Osteoblast (primary cell): ENCODE results near the gene TRIP6. TPM values are rescaled to one million over a fixed set of nuclear protein-coding genes. Genes with fewer than 3 reads are reported as not detected.

Source experiments
- DNase-seq: peaks from one replicate; pipeline ENCODE4 v3.0.0; 2011; ENCODE audit warnings: low spot score, mixed read lengths; ENCODE audit not compliant: insufficient read length; ENCODE audit errors: missing footprints
- H2AFZ ChIP-seq: 2 replicates; pipeline ENCODE4 v1.6.0; 2011; ENCODE audit warnings: mild to moderate bottlenecking, low read length
- H3K27ac ChIP-seq: 2 replicates; pipeline ENCODE4 v1.5.1; 2011; ENCODE audit warnings: mild to moderate bottlenecking, low read depth, low read length, moderate library complexity
- H3K27me3 ChIP-seq: 2 replicates; pipeline ENCODE4 v1.6.0; 2012; ENCODE audit warnings: mild to moderate bottlenecking, control low read depth, inconsistent platforms, low read length, moderate library complexity; ENCODE audit not compliant: insufficient read depth
- H3K36me3 ChIP-seq: 2 replicates; pipeline ENCODE4 v1.5.1; 2011; ENCODE audit warnings: mild to moderate bottlenecking, low read length, control low read depth, moderate library complexity; ENCODE audit not compliant: insufficient read depth
- H3K4me1 ChIP-seq: 2 replicates; pipeline ENCODE4 v1.5.1; 2011; ENCODE audit warnings: mild to moderate bottlenecking, low read length, control low read depth, moderate library complexity; ENCODE audit not compliant: insufficient read depth
- H3K4me2 ChIP-seq: 2 replicates; pipeline ENCODE4 v1.6.0; 2011; ENCODE audit warnings: mild to moderate bottlenecking, low read length; ENCODE audit not compliant: insufficient read depth
- H3K4me3 ChIP-seq: fragments of 200-600 bp; sonication (generic); 3 replicates; pipeline ENCODE4 v1.5.1; 2012; ENCODE audit warnings: mild to moderate bottlenecking, low read length, inconsistent platforms; ENCODE audit not compliant: insufficient read depth
- H3K79me2 ChIP-seq: 2 replicates; pipeline ENCODE4 v1.6.0; 2012; ENCODE audit warnings: mild to moderate bottlenecking, low read length, control low read depth, inconsistent platforms; ENCODE audit not compliant: insufficient read depth
- H3K9me3 ChIP-seq: 2 replicates; pipeline ENCODE4 v1.5.1; 2011; ENCODE audit warnings: low read depth, low read length, control low read depth
- H4K20me1 ChIP-seq: 2 replicates; pipeline ENCODE4 v1.6.0; 2012; ENCODE audit warnings: mild to moderate bottlenecking, low read length, control low read depth; ENCODE audit not compliant: insufficient read depth
- total RNA-seq: library from RNA; depleted of rRNA; stranded (reverse); fragments of >200 nt; gene quantifications from 2 replicates; pipeline ENCODE4 v1.2.3, GENCODE V29; 2012
- TF ChIP-seq, protein P1 (sequence below): IDR thresholded peaks from 2 replicates; pipeline ENCODE4 v1.5.1; 2011; ENCODE audit warnings: mild to moderate bottlenecking, low read depth, low read length, moderate library complexity; ENCODE audit errors: extremely low read depth

Gene TRIP6
- total RNA-seq, 1 donor, result 115 TPM

DNA sequence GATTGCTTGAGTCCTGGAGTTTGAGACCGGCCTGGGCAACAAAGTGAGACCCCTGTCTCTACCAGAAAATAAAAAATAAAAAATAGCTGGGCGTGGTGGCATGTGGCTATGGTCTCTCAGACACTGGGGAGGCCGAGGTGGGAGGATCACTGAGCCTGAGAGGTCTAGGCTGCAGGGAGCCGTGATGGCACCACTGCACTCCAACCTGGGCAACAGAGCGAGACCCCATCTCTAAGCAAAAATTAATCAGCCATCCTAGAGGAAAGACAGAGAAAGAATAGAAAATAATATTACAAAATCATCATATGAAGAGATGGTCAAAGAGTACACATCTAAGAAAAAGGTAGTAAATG lies 34.9 kb upstream of the TRIP6 start:
- Histone ChIP-seq H3K27me3 (no peaks in the 10 kb centered on the region), H3K4me3 (no peak overlapping the region), H3K4me1 (peaks cover 4% of the 10 kb centered on the region), H3K79me2 (no peaks in the 10 kb centered on the region), H2AFZ (no peak overlapping the region), H3K9me3 (no peaks in the 10 kb centered on the region), H3K36me3 (no peaks in the 10 kb centered on the region), H3K4me2 (no peak overlapping the region), H4K20me1 (no peaks in the 10 kb centered on the region), H3K27ac (no peak overlapping the region)
- peak; percentile 1 for DNase-seq
- TF ChIP-seq, protein P1, sequence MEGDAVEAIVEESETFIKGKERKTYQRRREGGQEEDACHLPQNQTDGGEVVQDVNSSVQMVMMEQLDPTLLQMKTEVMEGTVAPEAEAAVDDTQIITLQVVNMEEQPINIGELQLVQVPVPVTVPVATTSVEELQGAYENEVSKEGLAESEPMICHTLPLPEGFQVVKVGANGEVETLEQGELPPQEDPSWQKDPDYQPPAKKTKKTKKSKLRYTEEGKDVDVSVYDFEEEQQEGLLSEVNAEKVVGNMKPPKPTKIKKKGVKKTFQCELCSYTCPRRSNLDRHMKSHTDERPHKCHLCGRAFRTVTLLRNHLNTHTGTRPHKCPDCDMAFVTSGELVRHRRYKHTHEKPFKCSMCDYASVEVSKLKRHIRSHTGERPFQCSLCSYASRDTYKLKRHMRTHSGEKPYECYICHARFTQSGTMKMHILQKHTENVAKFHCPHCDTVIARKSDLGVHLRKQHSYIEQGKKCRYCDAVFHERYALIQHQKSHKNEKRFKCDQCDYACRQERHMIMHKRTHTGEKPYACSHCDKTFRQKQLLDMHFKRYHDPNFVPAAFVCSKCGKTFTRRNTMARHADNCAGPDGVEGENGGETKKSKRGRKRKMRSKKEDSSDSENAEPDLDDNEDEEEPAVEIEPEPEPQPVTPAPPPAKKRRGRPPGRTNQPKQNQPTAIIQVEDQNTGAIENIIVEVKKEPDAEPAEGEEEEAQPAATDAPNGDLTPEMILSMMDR, result no peak

GRCh38 chr7:100835903-100836811 lies 31.0 kb upstream of the TRIP6 start:
- Histone ChIP-seq H3K9me3 (no peaks in the 10 kb centered on the region), H3K4me2 (no peak overlapping the region), H3K27me3 (no peaks in the 10 kb centered on the region), H3K79me2 (no peaks in the 10 kb centered on the region), H4K20me1 (no peaks in the 10 kb centered on the region), H3K36me3 (no peaks in the 10 kb centered on the region), H3K27ac (no peak overlapping the region), H3K4me3 (no peak overlapping the region), H2AFZ (peak overlapping the region; percentile 46), H3K4me1 (peaks cover 4% of the 10 kb centered on the region)
- DNase-seq, result peak; percentile 54
- TF ChIP-seq, protein P1, result no peak

GRCh38 chr7:100836812-100837098 lies 30.4 kb upstream of the TRIP6 start:
- peak overlapping the region; percentile 66 for H3K4me3 ChIP-seq
- no peaks in the 10 kb centered on the region for H4K20me1 ChIP-seq
- no peaks in the 10 kb centered on the region for H3K9me3 ChIP-seq
- peaks cover 4% of the 10 kb centered on the region for H3K4me1 ChIP-seq
- H3K36me3 ChIP-seq, result no peaks in the 10 kb centered on the region
- H3K27me3 ChIP-seq, result no peaks in the 10 kb centered on the region
- TF ChIP-seq, protein P1, result no peak
- peak overlapping the region; percentile 96 for H2AFZ ChIP-seq
- H3K79me2 ChIP-seq, result no peaks in the 10 kb centered on the region
- H3K27ac ChIP-seq, result peak overlapping the region; percentile 43
- peak; percentile 50 for DNase-seq
- H3K4me2 ChIP-seq, result peak overlapping the region; percentile 86

DNA sequence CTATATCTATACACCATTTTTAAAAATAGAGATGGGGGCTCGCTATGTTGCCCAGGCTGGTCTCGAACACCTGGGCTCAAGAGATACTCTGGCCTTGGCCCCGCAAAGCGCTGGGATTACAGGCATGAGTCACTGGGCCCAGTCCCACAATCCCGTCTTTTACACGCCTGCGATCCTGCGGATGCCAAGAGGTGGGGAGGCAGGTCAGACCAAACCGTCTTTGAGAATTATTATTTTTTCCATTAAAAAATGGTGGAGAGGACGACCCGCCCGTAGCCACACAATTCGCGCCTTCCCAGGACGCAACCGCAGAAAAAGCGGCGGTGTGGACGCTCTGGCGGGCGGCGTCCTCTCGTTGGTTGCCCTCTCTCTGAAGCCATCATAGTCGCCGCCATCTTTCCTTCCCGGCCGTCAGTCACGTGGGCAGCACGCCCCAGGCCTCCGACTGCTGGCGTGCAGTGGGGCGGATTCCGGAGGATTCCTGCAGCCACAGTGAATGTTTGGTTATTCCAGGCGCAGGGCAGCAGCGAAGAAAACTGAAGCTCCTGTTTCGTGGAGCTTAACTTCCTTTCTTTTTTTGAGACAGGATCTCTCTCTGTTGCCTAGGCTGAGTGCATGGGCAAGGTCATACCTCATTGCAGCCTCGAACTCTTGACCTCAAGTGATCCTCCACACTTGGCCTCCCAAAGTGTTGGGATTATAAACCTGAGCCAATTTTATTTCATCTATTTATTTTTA lies 29.9 kb upstream of the TRIP6 start:
- H3K9me3 ChIP-seq, result no peaks in the 10 kb centered on the region
- DNase-seq, result peak; percentile 97
- H4K20me1 ChIP-seq, result no peaks in the 10 kb centered on the region
- H3K27me3 ChIP-seq, result no peaks in the 10 kb centered on the region
- H3K4me3 ChIP-seq, result peak overlapping the region; percentile 66
- peaks cover 4% of the 10 kb centered on the region for H3K4me1 ChIP-seq
- no peaks in the 10 kb centered on the region for H3K36me3 ChIP-seq
- H3K4me2 ChIP-seq, result peak overlapping the region; percentile 86
- peak overlapping the region; percentile 96 for H2AFZ ChIP-seq
- H3K79me2 ChIP-seq, result no peaks in the 10 kb centered on the region
- H3K27ac ChIP-seq, result peak overlapping the region; percentile 72
- TF ChIP-seq, protein P1, result no peak
